Effector CD8-positive, alpha-beta T cell (primary cell): ENCODE data around the gene RAF1.
A peak's percentile ranks its signal among the peaks of the same experiment; 100 is the strongest.
"Not testable (repeated sequence)": the region's sequence is repeated elsewhere in the genome, so short reads cannot be mapped to it uniquely, and the experiment has no call there.

Source experiments
- DNase-seq: peaks from one replicate; lab custom pipeline; 2025; lab: John Stamatoyannopoulos, UW

RAF1 gene

GRCh38 chr3:12559520-12559919 is 104.4 kb downstream of the RAF1 start:
- DNase-seq = no peak

DNA sequence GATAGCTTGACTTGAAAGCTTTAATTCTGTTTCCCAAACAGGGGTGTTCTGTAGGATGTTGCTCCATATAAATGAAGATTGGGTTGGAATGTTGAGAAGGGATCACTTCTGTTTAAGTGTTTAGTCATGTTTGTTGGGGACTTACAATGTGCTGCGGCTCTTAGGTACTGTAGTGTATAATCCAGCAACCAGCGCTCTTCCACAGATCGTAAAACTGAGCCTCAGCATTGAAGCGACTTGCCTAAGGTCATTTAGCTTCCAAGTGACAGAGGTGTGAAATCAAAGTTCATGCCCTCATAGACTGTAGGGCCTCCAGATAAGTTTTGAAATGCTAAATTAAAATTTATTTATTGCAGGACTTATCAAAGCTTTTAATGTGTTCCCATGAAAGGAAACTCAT is 105.2 kb downstream of the RAF1 start:
- no peak for DNase-seq

- DNase-seq = no peak
These were observed 106.3 kb downstream of the RAF1 start for GRCh38 chr3:12557473-12558100.

DNA sequence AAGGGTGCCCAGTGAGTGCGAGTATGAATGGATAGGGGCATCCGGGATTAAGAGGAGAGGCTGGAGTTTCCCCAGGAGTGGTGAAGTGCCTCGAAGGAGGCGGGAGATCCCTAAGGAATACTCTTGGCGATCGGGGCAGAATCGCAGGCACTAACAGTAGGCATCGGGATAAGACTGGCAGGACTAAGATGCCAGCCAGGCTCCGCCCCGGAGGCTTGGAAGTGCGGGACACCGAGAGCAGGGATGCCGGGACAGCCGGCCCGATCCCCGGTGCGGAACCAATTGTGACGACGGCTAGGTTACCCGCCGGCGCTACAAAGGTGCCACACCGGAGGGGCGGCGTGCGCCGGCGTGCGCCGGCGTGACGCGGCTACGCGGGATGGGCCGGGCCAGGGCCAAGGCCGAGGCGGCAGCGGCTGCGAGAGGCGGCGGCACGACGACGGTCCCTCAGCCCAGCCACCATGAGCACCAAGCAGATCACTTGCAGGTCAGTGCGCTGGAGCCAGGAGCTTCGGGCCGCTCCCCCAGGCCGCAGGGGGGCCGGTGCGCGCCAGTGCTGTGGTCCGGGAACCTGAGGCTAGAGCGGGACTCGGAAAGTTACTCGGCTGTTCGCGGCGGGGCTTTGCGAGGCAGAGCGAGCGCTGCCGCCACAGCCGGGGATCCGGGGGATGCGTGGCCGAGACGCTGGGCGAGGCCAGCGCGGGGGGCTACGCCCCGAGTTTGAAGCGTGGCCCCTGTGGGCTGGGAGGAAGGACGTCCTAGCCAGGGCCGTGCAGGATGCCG is 107.0 kb downstream of the RAF1 start, which contains the start of gene MKRN2:
MKRN2 (plus strand) TSS at position 398 of the 783 bp plus-strand sequence; CDS start at position 462, 64 bp downstream.
- peak; percentile 76 for DNase-seq

DNA sequence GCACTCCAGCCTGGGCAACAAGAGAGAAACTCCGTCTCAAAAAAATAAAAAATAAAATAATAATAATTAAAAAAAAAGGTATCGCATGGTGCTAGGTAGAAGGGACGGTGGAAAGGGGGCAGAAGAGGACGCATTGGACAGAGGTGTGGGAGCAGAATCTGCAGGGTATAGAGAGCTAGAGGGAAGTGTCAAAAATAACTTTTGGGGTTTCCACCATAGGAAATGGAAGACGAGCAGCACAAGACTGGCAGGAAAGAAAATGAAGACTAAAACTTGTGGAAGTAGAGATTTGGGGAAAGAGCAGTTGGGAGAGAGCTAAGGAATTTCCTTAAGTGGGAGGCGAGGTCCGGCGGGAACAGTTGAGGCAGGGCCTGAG is 107.6 kb downstream of the RAF1 start:
- DNase-seq = no peak

GRCh38 chr3:12553921-12554391 is 110.0 kb downstream of the RAF1 start:
- no peak for DNase-seq

- DNase-seq = no peak
These were observed 113.8 kb downstream of the RAF1 start for GRCh38 chr3:12549971-12550760.

DNA sequence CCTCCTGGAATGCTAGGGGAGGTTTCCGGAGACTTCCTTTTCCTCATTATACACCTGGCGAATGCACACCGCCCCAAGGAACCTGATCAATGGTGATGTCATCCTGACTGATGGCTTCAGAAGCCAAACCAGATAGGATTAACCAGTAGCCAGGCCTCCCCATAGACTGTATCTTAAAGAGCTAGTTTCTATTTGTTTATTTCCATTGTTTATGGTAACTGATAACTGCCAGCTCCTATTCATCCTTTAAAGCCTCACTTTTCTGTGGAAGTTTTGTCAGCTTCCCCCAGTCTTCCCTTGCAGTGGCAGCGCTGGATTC is 118.5 kb downstream of the RAF1 start, which contains the start of gene MKRN2OS:
MKRN2OS (minus strand) TSS at position 27 of the 319 bp plus-strand sequence. CDS start 35 bp downstream, outside the sequence.
- no peak for DNase-seq

GRCh38 chr3:12544652-12545472 is 119.1 kb downstream of the RAF1 start:
- DNase-seq = no peak

DNA sequence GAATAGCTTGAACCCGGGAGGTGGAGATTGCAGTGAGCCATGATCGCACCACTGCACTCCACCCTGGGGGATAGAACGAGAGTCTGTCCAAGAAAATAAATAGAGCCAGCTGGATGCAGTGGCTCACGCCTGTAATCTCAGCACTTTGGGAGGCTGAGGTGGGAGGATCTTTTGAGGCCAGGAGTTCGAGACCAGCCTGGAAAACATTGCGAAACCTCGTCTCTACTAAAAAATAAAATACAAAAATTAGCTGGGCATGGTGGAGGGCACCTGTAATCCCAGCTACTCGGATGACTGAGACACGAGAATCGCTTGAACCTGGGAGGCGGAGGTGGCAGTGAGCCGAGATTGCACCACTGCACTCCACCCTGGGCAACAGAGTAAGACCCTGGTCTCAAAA is 120.4 kb downstream of the RAF1 start:
- not testable (repeated sequence) for DNase-seq

GRCh38 chr3:12541625-12542024 is 122.3 kb downstream of the RAF1 start:
- DNase-seq = no peak

DNA sequence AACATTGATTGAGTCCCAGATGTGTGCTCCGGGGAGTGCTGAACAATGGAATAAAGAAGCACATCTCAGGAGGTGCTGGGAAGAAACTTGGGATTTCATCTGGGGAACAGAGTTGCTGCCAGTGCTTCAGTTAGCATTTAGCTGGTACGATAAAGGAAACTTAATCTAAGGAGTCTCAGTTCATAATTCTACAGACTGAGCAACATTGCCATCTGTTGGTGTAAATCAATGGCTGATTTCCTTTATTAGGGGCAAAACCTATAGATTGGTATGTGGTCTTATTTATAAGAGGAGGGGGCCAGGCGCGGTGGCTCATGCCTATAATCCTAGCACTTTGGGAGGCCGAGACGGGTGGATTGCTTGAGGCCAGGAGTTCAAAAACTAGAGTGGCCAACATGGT is 127.5 kb downstream of the RAF1 start:
- no peak for DNase-seq
